Activated CD8-positive, alpha-beta T cell treated with anti-CD3 and anti-CD28 coated beads for 36 hours (primary cell): ENCODE results near the gene GALNT2. TPM values are rescaled to one million over a fixed set of nuclear protein-coding genes. Genes with fewer than 3 reads are reported as not detected.

Experiments
- ATAC-seq: fragments of 200-7000 bp; cut with Tn5 transposase; one replicate; pipeline ENCODE4 v1.10.0; 2021; ENCODE audit warnings: mild to moderate bottlenecking, moderate library complexity
- CTCF ChIA-PET: fragments of 350-600 bp; sonication (Branson Sonifier 250); formaldehyde crosslinking; loops from one replicate; lab custom pipeline; 2021; ENCODE audit warnings: antibody characterized with exemption; lab: Charles Lee
- POLR2A ChIA-PET: fragments of 350-600 bp; sonication (Branson Sonifier 250); formaldehyde crosslinking; loops from one replicate; lab custom pipeline; 2021; ENCODE audit warnings: antibody characterized with exemption; lab: Charles Lee
- DNase-seq: peaks from one replicate; pipeline ENCODE4 v3.0.0-alpha.2; 2020
- H3K27ac Mint-ChIP-seq: one replicate; pipeline ENCODE4 v1.8.0; 2021; ENCODE audit warnings: mild to moderate bottlenecking, mixed read lengths
- H3K27me3 Mint-ChIP-seq: one replicate; pipeline ENCODE4 v1.8.0; 2021; ENCODE audit warnings: mixed read lengths
- H3K36me3 Mint-ChIP-seq: one replicate; pipeline ENCODE4 v1.8.0; 2021; ENCODE audit warnings: low read depth, mixed read lengths
- H3K4me1 Mint-ChIP-seq: one replicate; pipeline ENCODE4 v1.8.0; 2021; ENCODE audit warnings: low read depth, mixed read lengths
- H3K4me3 Mint-ChIP-seq: one replicate; pipeline ENCODE4 v1.8.0; 2021; ENCODE audit warnings: mild to moderate bottlenecking, moderate library complexity, mixed read lengths
- H3K9me3 Mint-ChIP-seq: one replicate; pipeline ENCODE4 v1.8.0; 2021; ENCODE audit warnings: mixed read lengths
- intact Hi-C: fragments of 100-400 bp; cut with micrococcal nuclease; formaldehyde crosslinking; loops from one replicate; pipeline ENCODE4 v1.10.0; 2022
- total RNA-seq, 2 experiments: library from RNA; stranded (reverse); gene quantifications; one replicate each; pipeline ENCODE4 v1.2.3, GENCODE V29; 2021
- TF ChIP-seq, protein P1 (sequence below): fragments of 200-600 bp; IDR thresholded peaks from one replicate; pipeline ENCODE4 v1.8.0; 2022; ENCODE audit warnings: antibody characterized with exemption, mild to moderate bottlenecking

GALNT2 gene
- total RNA-seq, 2 experiments from 2014 or later, result 40.1 to 42.3 TPM

DNA sequence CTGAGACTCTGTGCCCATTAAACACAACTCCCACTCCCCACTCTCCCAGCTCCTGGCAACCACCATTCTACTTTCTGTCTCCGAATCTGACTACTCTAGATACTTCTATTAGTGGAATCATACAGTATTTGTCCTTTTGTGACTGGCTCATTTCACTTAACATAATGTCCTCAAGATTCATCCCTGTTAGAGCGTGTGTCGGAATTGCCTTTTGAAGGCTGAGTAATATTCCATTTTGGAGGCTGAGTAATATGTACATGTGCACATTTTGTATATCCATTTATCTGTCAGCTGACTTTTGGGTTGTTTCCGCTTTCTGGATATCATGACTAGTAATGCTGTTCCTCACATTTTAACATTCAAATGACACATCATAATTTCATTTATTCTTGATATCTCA lies 30.3 kb downstream of the GALNT2 start:
- H3K27me3 Mint-ChIP-seq, result no peaks in the 10 kb centered on the region
- ATAC-seq (no peak), DNase-seq (no peak)
- TF ChIP-seq, protein P1, sequence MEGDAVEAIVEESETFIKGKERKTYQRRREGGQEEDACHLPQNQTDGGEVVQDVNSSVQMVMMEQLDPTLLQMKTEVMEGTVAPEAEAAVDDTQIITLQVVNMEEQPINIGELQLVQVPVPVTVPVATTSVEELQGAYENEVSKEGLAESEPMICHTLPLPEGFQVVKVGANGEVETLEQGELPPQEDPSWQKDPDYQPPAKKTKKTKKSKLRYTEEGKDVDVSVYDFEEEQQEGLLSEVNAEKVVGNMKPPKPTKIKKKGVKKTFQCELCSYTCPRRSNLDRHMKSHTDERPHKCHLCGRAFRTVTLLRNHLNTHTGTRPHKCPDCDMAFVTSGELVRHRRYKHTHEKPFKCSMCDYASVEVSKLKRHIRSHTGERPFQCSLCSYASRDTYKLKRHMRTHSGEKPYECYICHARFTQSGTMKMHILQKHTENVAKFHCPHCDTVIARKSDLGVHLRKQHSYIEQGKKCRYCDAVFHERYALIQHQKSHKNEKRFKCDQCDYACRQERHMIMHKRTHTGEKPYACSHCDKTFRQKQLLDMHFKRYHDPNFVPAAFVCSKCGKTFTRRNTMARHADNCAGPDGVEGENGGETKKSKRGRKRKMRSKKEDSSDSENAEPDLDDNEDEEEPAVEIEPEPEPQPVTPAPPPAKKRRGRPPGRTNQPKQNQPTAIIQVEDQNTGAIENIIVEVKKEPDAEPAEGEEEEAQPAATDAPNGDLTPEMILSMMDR, result no peak
- CTCF ChIA-PET, result no interaction called here
- intact Hi-C loops, result no loop called here
- H3K4me1 Mint-ChIP-seq, result peaks cover 16% of the 10 kb centered on the region
- H3K36me3 Mint-ChIP-seq, result peaks cover 20% of the 10 kb centered on the region
- no peak overlapping the region for H3K27ac Mint-ChIP-seq
- H3K4me3 Mint-ChIP-seq, result no peak overlapping the region
- POLR2A ChIA-PET, result interaction anchor here (0.9 kb wide), 2 partner anchors 14 to 29 kb away, joined by 3 read pairs; no protein-coding TSS in a partner anchor
- H3K9me3 Mint-ChIP-seq, result no peaks in the 10 kb centered on the region

DNA sequence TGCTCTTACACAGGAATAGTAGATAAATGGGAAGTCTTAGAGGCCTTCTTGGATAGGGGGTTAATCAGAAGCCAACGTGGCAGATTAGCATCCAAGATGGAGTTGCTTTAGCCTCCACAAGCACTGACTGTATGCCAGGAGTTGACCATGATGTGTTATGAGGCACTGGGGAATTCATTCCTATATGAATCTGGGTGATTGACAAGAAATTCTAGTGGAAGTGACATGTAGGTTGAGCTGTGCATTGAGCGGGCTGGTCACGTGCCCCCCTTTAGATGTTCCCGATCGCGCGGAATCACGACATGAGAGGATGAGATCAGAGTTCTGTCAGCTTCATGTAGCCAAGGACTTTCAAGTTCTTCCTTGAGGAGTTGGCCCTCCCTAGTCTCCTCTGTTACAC lies 31.7 kb downstream of the GALNT2 start:
- Mint-ChIP-seq H3K27me3 (no peaks in the 10 kb centered on the region), H3K4me1 (peaks cover 30% of the 10 kb centered on the region), H3K27ac (no peak overlapping the region), H3K9me3 (no peaks in the 10 kb centered on the region), H3K4me3 (no peak overlapping the region), H3K36me3 (peaks cover 22% of the 10 kb centered on the region)
- TF ChIP-seq, protein P1, result no peak
- DNase-seq (no peak), ATAC-seq (no peak)
- ChIA-PET CTCF (no interaction called here), POLR2A (interaction anchor here (1.1 kb wide), 1 partner anchor 13 kb away, joined by 4 read pairs; no protein-coding TSS in a partner anchor)
- intact Hi-C loops, result no loop called here

GRCh38 chr1:230099465-230099864 lies 32.4 kb downstream of the GALNT2 start:
- Mint-ChIP-seq H3K9me3 (no peaks in the 10 kb centered on the region), H3K27me3 (no peaks in the 10 kb centered on the region), H3K27ac (no peak overlapping the region), H3K36me3 (peaks cover 22% of the 10 kb centered on the region), H3K4me1 (peaks cover 37% of the 10 kb centered on the region), H3K4me3 (no peak overlapping the region)
- DNase-seq, result no peak
- ChIA-PET POLR2A (interaction anchor here (0.8 to 1.1 kb wide), 2 partner anchors 13 to 26 kb away, joined by 3 to 4 read pairs; no protein-coding TSS in a partner anchor), CTCF (no interaction called here)
- intact Hi-C loops, result no loop called here
- TF ChIP-seq, protein P1, result no peak
- no peak for ATAC-seq

GRCh38 chr1:230100932-230101331 lies 33.9 kb downstream of the GALNT2 start:
- H3K27ac Mint-ChIP-seq, result no peak overlapping the region
- no peak for DNase-seq
- peaks cover 52% of the 10 kb centered on the region for H3K4me1 Mint-ChIP-seq
- TF ChIP-seq, protein P1, result no peak
- H3K36me3 Mint-ChIP-seq, result peaks cover 18% of the 10 kb centered on the region
- POLR2A ChIA-PET, result interaction anchor here (4.9 kb wide), 1 partner anchor 17 kb away, joined by 32 read pairs; no protein-coding TSS in a partner anchor
- no peaks in the 10 kb centered on the region for H3K27me3 Mint-ChIP-seq
- no peak for ATAC-seq
- H3K9me3 Mint-ChIP-seq, result no peaks in the 10 kb centered on the region
- intact Hi-C loops, result no loop called here
- CTCF ChIA-PET, result no interaction called here
- no peak overlapping the region for H3K4me3 Mint-ChIP-seq

- ChIA-PET CTCF (interaction anchor here (0.8 to 1.6 kb wide), 5 partner anchors 10 to 57 kb away, joined by 3 to 4 read pairs (median 4); no protein-coding TSS in a partner anchor), POLR2A (interaction anchor here (4.9 kb wide), 1 partner anchor 17 kb away, joined by 32 read pairs; no protein-coding TSS in a partner anchor)
- ATAC-seq (no peak), DNase-seq (no peak)
- H3K36me3 Mint-ChIP-seq, result peaks cover 16% of the 10 kb centered on the region
- no peaks in the 10 kb centered on the region for H3K27me3 Mint-ChIP-seq
- H3K9me3 Mint-ChIP-seq, result no peaks in the 10 kb centered on the region
- no peak overlapping the region for H3K27ac Mint-ChIP-seq
- H3K4me1 Mint-ChIP-seq, result peaks cover 56% of the 10 kb centered on the region
- intact Hi-C loops, result no loop called here
- no peak overlapping the region for H3K4me3 Mint-ChIP-seq
- TF ChIP-seq, protein P1, result no peak
These were observed 34.5 kb downstream of the GALNT2 start for GRCh38 chr1:230101556-230101955.
